Lung (tissue), 12 donors: Measurements from ENCODE around the gene CFAP99. TPM values are rescaled to one million over a fixed set of nuclear protein-coding genes. Genes with fewer than 3 reads are reported as not detected.

Experiments used
- ATAC-seq: fragments of 200-7000 bp; cut with Tn5 transposase; one replicate; pipeline ENCODE4 v1.9.1; 2020; ENCODE audit warnings: moderate number of reproducible peaks; ENCODE audit not compliant: insufficient read depth, low FRiP score
- DNase-seq, 3 donors: peaks; one replicate each; pipeline ENCODE4 v3.0.0-alpha.2; 2013 to 2017
- H3K27ac ChIP-seq, 2 donors: one replicate each; pipeline ENCODE4 v1.5.1; 2013; ENCODE audit warnings: mild to moderate bottlenecking in 2 of 2, moderate library complexity in 2 of 2, control low read depth in 1 of 2, inconsistent platforms in 1 of 2, low read depth in 1 of 2, low read length in 1 of 2
- H3K27me3 ChIP-seq, 3 donors: one replicate each; pipeline ENCODE4 v1.5.1; 2013; ENCODE audit warnings: low read length in 2 of 3; ENCODE audit not compliant: control insufficient read depth in 3 of 3, insufficient read depth in 3 of 3
- H3K36me3 ChIP-seq, 4 donors: one replicate each; pipeline ENCODE4 v1.5.1; 2013; ENCODE audit warnings: low read length in 4 of 4, mild to moderate bottlenecking in 1 of 4, moderate library complexity in 1 of 4; ENCODE audit not compliant: control insufficient read depth in 4 of 4, insufficient read depth in 4 of 4
- H3K4me1 ChIP-seq, 5 donors: one replicate each; pipeline ENCODE4 v1.5.1; 2013; ENCODE audit warnings: low read length in 5 of 5, mild to moderate bottlenecking in 2 of 5, moderate library complexity in 1 of 5; ENCODE audit not compliant: control insufficient read depth in 5 of 5, insufficient read depth in 5 of 5
- H3K4me3 ChIP-seq: one replicate; pipeline ENCODE4 v1.5.1; 2013; ENCODE audit warnings: mild to moderate bottlenecking, control low read depth, moderate library complexity
- H3K9ac ChIP-seq, 2 donors: one replicate each; pipeline ENCODE4 v1.5.1; 2013; ENCODE audit warnings: low read length in 2 of 2, control low read depth in 1 of 2; ENCODE audit not compliant: insufficient read depth in 1 of 2
- H3K9me3 ChIP-seq, 4 donors: one replicate each; pipeline ENCODE4 v1.5.1; 2013; ENCODE audit warnings: low read length in 3 of 4, mild to moderate bottlenecking in 1 of 4, moderate library complexity in 1 of 4; ENCODE audit not compliant: control insufficient read depth in 4 of 4, insufficient read depth in 3 of 4
- CTCF ChIP-seq: IDR thresholded peaks from 2 replicates; pipeline ENCODE4 v1.5.1; 2012; ENCODE audit warnings: mild to moderate bottlenecking; ENCODE audit errors: control extremely low read depth, extremely low read depth
- WGBS, 2 donors: extraction: QIAGEN DNeasy Blood & Tissue Kit; methylation state at CpG; one replicate each; pipeline ENCODE4 v1.1.7; 2013; 5-methylcytosine and 5-hydroxymethylcytosine counted together
- polyA plus RNA-seq, 2 donors: library from polyadenylated mRNA; stranded (reverse); fragments of 200-250 nt; gene quantifications; one replicate each; pipeline ENCODE4 v1.2.1, GENCODE V29; 2013
- total RNA-seq, 2 donors: library from RNA; depleted of rRNA in 1 of 2; stranded (reverse); fragments of >200 nt in 1 of 2; gene quantifications; one replicate each; pipeline ENCODE4 v1.2.1, GENCODE V29; 2014 to 2021
- donor health status: control.
- donor health status: control.
- donor health status: Bipolar disorder and iron deficiency.
- donor health status: healthy.
- donor health status: DM: yes; HTN: yes; CAD: no.

Gene CFAP99
- total and polyA plus RNA-seq, 4 donors, result 2.1 to 12.1 (median 2.3) TPM

- 87 to 90% methylated on average over 9 of the region's 9 CpGs for WGBS, 2 donors
Measured at GRCh38 chr4:2395584-2395983, 23.2 kb upstream of the CFAP99 start.

GRCh38 chr4:2396781-2397368 lies 21.9 kb upstream of the CFAP99 start:
- H3K4me1 ChIP-seq, result peaks cover 0 to 12% (median 4%) of the 10 kb centered on the region in 5 donors
- no peak overlapping the region for H3K9ac ChIP-seq
- H3K4me3 ChIP-seq, result no peak overlapping the region
- no peaks in the 10 kb centered on the region for H3K9me3 ChIP-seq
- H3K27ac ChIP-seq, result no peak overlapping the region
- ATAC-seq (no peak), DNase-seq (no peak)
- peaks cover 0 to 32% (median 16%) of the 10 kb centered on the region in 3 donors for H3K27me3 ChIP-seq
- 72 to 73% methylated on average over 21 of the region's 21 CpGs for WGBS, 2 donors
- no peaks in the 10 kb centered on the region for H3K36me3 ChIP-seq
- TF ChIP-seq CTCF, result no peak

More at GRCh38 chr4:2395584-2395983, 23.2 kb upstream of the CFAP99 start:
- no peaks in the 10 kb centered on the region for H3K9me3 ChIP-seq
- no peak overlapping the region for H3K9ac ChIP-seq
- peaks cover 0 to 28% (median 16%) of the 10 kb centered on the region in 3 donors for H3K27me3 ChIP-seq
- no peak for DNase-seq
- no peak overlapping the region for H3K27ac ChIP-seq
- no peak overlapping the region for H3K4me3 ChIP-seq
- no peak for ATAC-seq
- no peaks in the 10 kb centered on the region for H3K36me3 ChIP-seq
- peaks cover 0 to 16% (median 0%) of the 10 kb centered on the region in 5 donors for H3K4me1 ChIP-seq
- no peak for TF ChIP-seq CTCF

DNA sequence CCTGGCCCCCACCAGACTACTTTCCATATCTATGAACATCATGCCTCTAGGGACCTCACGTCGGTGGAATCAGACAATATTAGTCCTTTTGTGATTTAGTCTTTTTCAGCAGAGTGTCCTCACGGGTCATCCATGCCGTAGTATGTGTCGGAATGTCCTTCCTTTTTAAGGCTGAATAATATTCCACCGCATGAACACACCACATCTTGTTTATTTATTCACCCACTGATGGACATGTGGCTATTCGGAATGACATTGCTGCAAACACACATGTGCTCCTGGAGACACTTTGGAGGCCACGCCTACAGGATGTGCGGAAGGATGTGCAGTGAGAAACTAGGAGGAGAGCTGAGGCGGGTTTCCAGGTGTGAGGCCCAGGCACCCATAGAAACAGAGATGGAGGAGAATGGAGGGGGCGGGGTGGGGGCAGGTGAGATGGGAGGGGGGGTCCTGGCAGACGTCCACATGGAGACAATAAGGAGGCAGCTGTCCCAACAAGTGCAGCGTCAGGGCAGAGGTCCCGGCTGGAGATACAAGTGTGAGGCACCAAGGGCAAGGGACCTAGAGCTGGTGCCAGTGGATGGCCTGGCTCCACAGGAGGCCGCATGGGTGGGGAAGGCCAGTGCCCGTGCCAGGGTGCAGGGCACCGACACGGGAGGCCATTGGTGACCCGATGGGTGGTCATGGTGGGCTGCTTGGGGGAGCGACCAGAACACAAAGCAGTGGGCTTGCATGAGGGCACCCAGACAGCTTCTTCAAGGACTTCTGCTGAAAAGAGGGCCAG lies 21.0 kb upstream of the CFAP99 start:
- no peak overlapping the region for H3K27ac ChIP-seq
- WGBS, 2 donors, result 78 to 85% methylated on average over 20 of the region's 20 CpGs
- peaks cover 0 to 20% (median 7%) of the 10 kb centered on the region in 5 donors for H3K4me1 ChIP-seq
- peaks cover 0 to 31% (median 11%) of the 10 kb centered on the region in 3 donors for H3K27me3 ChIP-seq
- DNase-seq (no peak), ATAC-seq (no peak)
- no peaks in the 10 kb centered on the region for H3K9me3 ChIP-seq
- H3K36me3 ChIP-seq, result no peaks in the 10 kb centered on the region
- no peak overlapping the region for H3K9ac ChIP-seq
- H3K4me3 ChIP-seq, result no peak overlapping the region
- TF ChIP-seq CTCF, result no peak
